Liver (tissue), 9 donors: ENCODE measurements around the gene ARID3A. TPM values are rescaled to one million over a fixed set of nuclear protein-coding genes. Genes with fewer than 3 reads are reported as not detected.

Source experiments
- DNase-seq: peaks from one replicate; pipeline ENCODE4 v3.0.0-alpha.2; 2017; ENCODE audit warnings: low spot score
- H3K27ac ChIP-seq, 2 donors: one replicate each; pipeline ENCODE4 v1.7.0; 2013; ENCODE audit warnings: inconsistent platforms in 2 of 2, low read length in 2 of 2, control low read depth in 1 of 2, low read depth in 1 of 2, mild to moderate bottlenecking in 1 of 2
- H3K27me3 ChIP-seq, 4 donors: one replicate each; pipeline versions ENCODE4 v1.6.1 to v1.7.0; 2013; ENCODE audit warnings: low read length in 3 of 4, inconsistent platforms in 1 of 4, mild to moderate bottlenecking in 1 of 4, moderate library complexity in 1 of 4; ENCODE audit not compliant: control insufficient read depth in 4 of 4, insufficient read depth in 4 of 4
- H3K36me3 ChIP-seq, 4 donors: one replicate each; pipeline versions ENCODE4 v1.6.1 to v1.7.0; 2013; ENCODE audit warnings: low read length in 3 of 4, mild to moderate bottlenecking in 3 of 4, low read depth in 1 of 4, moderate library complexity in 1 of 4; ENCODE audit not compliant: control insufficient read depth in 4 of 4, insufficient read depth in 3 of 4
- H3K4me1 ChIP-seq, 4 donors: one replicate each; pipeline versions ENCODE4 v1.6.1 to v1.7.0; 2013; ENCODE audit warnings: low read length in 3 of 4, mild to moderate bottlenecking in 3 of 4, moderate library complexity in 1 of 4; ENCODE audit not compliant: control insufficient read depth in 4 of 4, insufficient read depth in 4 of 4
- H3K4me3 ChIP-seq, 3 donors: one replicate each; pipeline versions ENCODE4 v1.6.1 to v1.7.0; 2013; ENCODE audit warnings: low read length in 3 of 3, control low read depth in 1 of 3, low read depth in 1 of 3, mild to moderate bottlenecking in 1 of 3
- H3K9ac ChIP-seq, 2 donors: one replicate each; pipeline ENCODE4 v1.7.0; 2013; ENCODE audit warnings: low read length in 2 of 2, mild to moderate bottlenecking in 2 of 2, moderate library complexity in 2 of 2, control low read depth in 1 of 2, low read depth in 1 of 2
- H3K9me3 ChIP-seq, 4 donors: one replicate each; pipeline versions ENCODE4 v1.6.1 to v1.7.0; 2013; ENCODE audit warnings: low read length in 3 of 4; ENCODE audit not compliant: control insufficient read depth in 4 of 4
- ATF3 ChIP-seq: IDR thresholded peaks from 2 replicates; pipeline ENCODE4 v1.6.1; 2016; ENCODE audit warnings: antibody characterized with exemption
- CTCF ChIP-seq: fragments of 150-350 bp; IDR thresholded peaks from 2 replicates; pipeline ENCODE4 v1.5.1; 2017; ENCODE audit warnings: improper control_type of control experiment, low read depth, low read length; ENCODE audit not compliant: missing input control
- EGR1 ChIP-seq, 2 donors: IDR thresholded peaks; 2 replicates each; pipeline ENCODE4 v1.6.1; 2016 to 2018; ENCODE audit warnings: antibody characterized with exemption in 2 of 2, low read depth in 2 of 2
- FOXA1 ChIP-seq: IDR thresholded peaks from 2 replicates; pipeline ENCODE4 v1.6.1; 2016; ENCODE audit warnings: antibody characterized with exemption
- FOXA2 ChIP-seq: IDR thresholded peaks from 2 replicates; pipeline ENCODE4 v1.6.1; 2016; ENCODE audit warnings: antibody characterized with exemption
- GABPA ChIP-seq, 2 donors: IDR thresholded peaks in 1 of 2; conservative IDR thresholded peaks in 1 of 2; 2 replicates each; pipeline ENCODE4 v1.6.1; 2016; ENCODE audit warnings: antibody characterized with exemption in 2 of 2, mild to moderate bottlenecking in 1 of 2, moderate library complexity in 1 of 2
- HNF4A ChIP-seq, 2 donors: conservative IDR thresholded peaks; 2 replicates each; pipeline ENCODE4 v1.6.1; 2016; ENCODE audit warnings: antibody characterized with exemption in 2 of 2, mild to moderate bottlenecking in 2 of 2
- HNF4G ChIP-seq: IDR thresholded peaks from 2 replicates; pipeline ENCODE4 v1.6.1; 2016; ENCODE audit warnings: antibody characterized with exemption
- JUND ChIP-seq, 2 donors: IDR thresholded peaks; 2 replicates each; pipeline ENCODE4 v1.6.1; 2016; ENCODE audit warnings: antibody characterized with exemption in 2 of 2
- MAX ChIP-seq: IDR thresholded peaks from 2 replicates; pipeline ENCODE4 v1.6.1; 2016; ENCODE audit warnings: antibody characterized with exemption
- NR2F2 ChIP-seq: IDR thresholded peaks from 2 replicates; pipeline ENCODE4 v1.6.1; 2016; ENCODE audit warnings: antibody characterized with exemption
- RAD21 ChIP-seq, 2 donors: IDR thresholded peaks; 2 replicates each; pipeline ENCODE4 v1.6.1; 2016; ENCODE audit warnings: antibody characterized with exemption in 2 of 2, mild to moderate bottlenecking in 2 of 2
- REST ChIP-seq: IDR thresholded peaks from 2 replicates; pipeline ENCODE4 v1.6.1; 2016; ENCODE audit warnings: antibody characterized with exemption, mild to moderate bottlenecking
- RXRA ChIP-seq, 2 donors: IDR thresholded peaks; 2 replicates each; pipeline ENCODE4 v1.6.1; 2017 to 2018; ENCODE audit warnings: antibody characterized with exemption in 2 of 2, mild to moderate bottlenecking in 1 of 2
- SP1 ChIP-seq: IDR thresholded peaks from 2 replicates; pipeline ENCODE4 v1.6.1; 2018; ENCODE audit warnings: antibody characterized with exemption, mild to moderate bottlenecking
- TAF1 ChIP-seq: conservative IDR thresholded peaks from 2 replicates; pipeline ENCODE4 v1.6.1; 2016; ENCODE audit warnings: antibody characterized with exemption, mild to moderate bottlenecking
- YY1 ChIP-seq: IDR thresholded peaks from 2 replicates; pipeline ENCODE4 v1.6.1; 2016; ENCODE audit warnings: antibody characterized with exemption, mild to moderate bottlenecking
- ZBTB33 ChIP-seq: IDR thresholded peaks from 2 replicates; pipeline ENCODE4 v1.6.1; 2016; ENCODE audit warnings: antibody characterized with exemption
- WGBS: extraction: QIAGEN DNeasy Blood & Tissue Kit; methylation state at CpG from one replicate; pipeline ENCODE4 v1.1.7; 2013; 5-methylcytosine and 5-hydroxymethylcytosine counted together
- polyA plus RNA-seq, 2 donors: library from polyadenylated mRNA; stranded (reverse) in 1 of 2; unstranded in 1 of 2; fragments of 200-250 nt in 1 of 2; fragments of >200 nt in 1 of 2; fragmentation: Nextera tagmentation in 1 of 2; extraction: Ambion mirVana in 1 of 2; gene quantifications; one replicate each; pipeline versions ENCODE4 v1.2.1 to v1.2.3, GENCODE V29; 2013 to 2015
- total RNA-seq, 2 donors: library from RNA; depleted of rRNA; stranded (reverse); fragments of >200 nt; gene quantifications; one replicate each; pipeline ENCODE4 v1.2.3, GENCODE V29; 2014
- donor health status: healthy.
- donor health status: healthy.
- donor health status: healthy.
- donor health status: healthy.
- donor health status: healthy.

The ARID3A gene
- total and polyA plus RNA-seq, 4 donors = 0.74 to 42.4 (median 3.1) TPM

- WGBS = 87% methylated on average over 10 of the region's 10 CpGs
Measured at GRCh38 chr19:976476-976875, 50.6 kb downstream of the ARID3A start.

More at GRCh38 chr19:976476-976875, 50.6 kb downstream of the ARID3A start:
- H3K4me3 ChIP-seq = no peak overlapping the region
- H3K9ac ChIP-seq = no peak overlapping the region
- DNase-seq = no peak
- H3K36me3 ChIP-seq = peaks cover 0 to 2% (median 1%) of the 10 kb centered on the region in 4 donors
- H3K4me1 ChIP-seq = peaks cover 6 to 11% (median 9%) of the 10 kb centered on the region in 4 donors
- TF ChIP-seq REST (no peak), FOXA2 (no peak), TAF1 (no peak), EGR1 (IDR thresholded peaks at IDR 0.05; ENCODE audit: low read depth in 2 of 2) (no peak), FOXA1 (no peak), MAX (no peak), HNF4G (no peak), GABPA (IDR thresholded peaks at IDR 0.05 in 1 of 2, conservative IDR thresholded peaks at IDR 0.05 in 1 of 2) (no peak), ATF3 (no peak), YY1 (no peak), HNF4A (conservative IDR thresholded peaks at IDR 0.05) (no peak), ZBTB33 (no peak), RXRA (IDR thresholded peaks at IDR 0.05) (no peak), NR2F2 (no peak), SP1 (no peak), JUND (IDR thresholded peaks at IDR 0.05) (no peak), RAD21 (IDR thresholded peaks at IDR 0.05) (no peak), CTCF (no peak)
- H3K27me3 ChIP-seq = no peaks in the 10 kb centered on the region
- H3K27ac ChIP-seq = no peak overlapping the region
- H3K9me3 ChIP-seq = no peaks in the 10 kb centered on the region
